Activated CD4-positive, alpha-beta T cell treated with anti-CD3 and anti-CD28 coated beads for 36 hours (primary cell): Measurements from ENCODE around the gene TREML2. TPM values are rescaled to one million over a fixed set of nuclear protein-coding genes. Genes with fewer than 3 reads are reported as not detected.

Experiments used
- ATAC-seq: fragments of 200-7000 bp; cut with Tn5 transposase; one replicate; pipeline ENCODE4 v1.10.0; 2021; ENCODE audit warnings: mild to moderate bottlenecking, moderate library complexity
- CTCF ChIA-PET: fragments of 350-600 bp; sonication (Branson Sonifier 250); formaldehyde crosslinking; loops from one replicate; lab custom pipeline; 2021; ENCODE audit warnings: antibody characterized with exemption; lab: Charles Lee
- POLR2A ChIA-PET: fragments of 350-600 bp; sonication (Branson Sonifier 250); formaldehyde crosslinking; loops from one replicate; lab custom pipeline; 2021; ENCODE audit warnings: antibody characterized with exemption, inconsistent platforms; lab: Charles Lee
- DNase-seq: peaks from one replicate; pipeline ENCODE4 v3.0.0-alpha.2; 2020
- H3K27ac Mint-ChIP-seq: one replicate; pipeline ENCODE4 v1.8.0; 2021; ENCODE audit warnings: mixed read lengths
- H3K27me3 Mint-ChIP-seq: one replicate; pipeline ENCODE4 v1.8.0; 2021; ENCODE audit warnings: mixed read lengths
- H3K36me3 Mint-ChIP-seq: one replicate; pipeline ENCODE4 v1.8.0; 2021; ENCODE audit warnings: low read depth, mixed read lengths
- H3K4me1 Mint-ChIP-seq: one replicate; pipeline ENCODE4 v1.8.0; 2021; ENCODE audit warnings: mixed read lengths
- H3K4me3 Mint-ChIP-seq: one replicate; pipeline ENCODE4 v1.8.0; 2021; ENCODE audit warnings: mild to moderate bottlenecking, moderate library complexity, mixed read lengths
- H3K9me3 Mint-ChIP-seq: one replicate; pipeline ENCODE4 v1.8.0; 2021; ENCODE audit warnings: low read depth, mixed read lengths
- intact Hi-C, 2 experiments: fragments of 100-400 bp; cut with DNase I in 1 of 2; cut with micrococcal nuclease in 1 of 2; formaldehyde crosslinking; loops; one replicate each; pipeline versions ENCODE4 v1.14.2 to v1.15.1; 2022 to 2024; cut with DNase I, micrococcal nuclease
- total RNA-seq, 2 experiments: library from RNA; stranded (reverse); gene quantifications; one replicate each; pipeline ENCODE4 v1.2.3, GENCODE V29; 2021

The TREML2 gene
- total RNA-seq, 2 experiments from 2014 or later = 7.1 to 8.2 TPM

DNA sequence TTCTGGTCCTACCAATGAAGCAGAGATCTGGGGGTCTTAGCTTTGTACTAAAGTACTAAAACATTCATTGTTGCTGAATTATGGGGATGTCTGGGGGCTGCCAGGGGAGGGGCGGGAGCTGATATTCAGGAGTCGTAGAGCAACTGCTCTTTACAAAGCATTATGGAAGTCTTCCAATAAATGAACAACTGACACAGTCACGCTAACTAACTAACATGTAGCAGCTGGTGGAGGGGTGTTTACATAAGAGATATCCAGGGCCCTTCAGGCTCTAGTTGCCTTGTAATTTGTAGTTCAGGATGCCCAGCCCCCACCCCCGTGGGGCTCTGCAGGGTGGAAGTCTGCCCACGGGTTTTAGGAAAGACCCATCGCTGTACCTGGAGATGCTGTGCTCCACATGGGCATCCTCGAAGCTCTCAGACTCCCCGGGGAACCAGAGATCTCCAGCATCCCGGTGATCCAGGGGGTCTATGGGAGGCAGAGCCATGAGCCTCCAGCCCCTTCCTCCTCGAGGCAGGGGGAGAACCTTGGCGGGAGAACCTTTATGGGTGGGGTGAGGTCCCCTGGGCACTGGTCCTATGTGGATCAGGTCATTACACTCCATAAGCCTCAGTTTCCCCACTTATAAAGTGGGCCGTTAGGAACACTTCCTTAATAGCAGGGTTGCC, 41.4 kb downstream of the TREML2 start:
- ATAC-seq (no peak), DNase-seq (no peak)
- intact Hi-C loops = no loop called here
- Mint-ChIP-seq H3K4me3 (no peak overlapping the region), H3K27ac (no peak overlapping the region), H3K4me1 (no peaks in the 10 kb centered on the region), H3K36me3 (no peaks in the 10 kb centered on the region), H3K27me3 (no peaks in the 10 kb centered on the region), H3K9me3 (no peaks in the 10 kb centered on the region)
- POLR2A ChIA-PET = no interaction called here
- CTCF ChIA-PET = interaction anchor here (1.2 kb wide), 1 partner anchor 17 kb away, joined by 3 read pairs; no protein-coding TSS in a partner anchor

DNA sequence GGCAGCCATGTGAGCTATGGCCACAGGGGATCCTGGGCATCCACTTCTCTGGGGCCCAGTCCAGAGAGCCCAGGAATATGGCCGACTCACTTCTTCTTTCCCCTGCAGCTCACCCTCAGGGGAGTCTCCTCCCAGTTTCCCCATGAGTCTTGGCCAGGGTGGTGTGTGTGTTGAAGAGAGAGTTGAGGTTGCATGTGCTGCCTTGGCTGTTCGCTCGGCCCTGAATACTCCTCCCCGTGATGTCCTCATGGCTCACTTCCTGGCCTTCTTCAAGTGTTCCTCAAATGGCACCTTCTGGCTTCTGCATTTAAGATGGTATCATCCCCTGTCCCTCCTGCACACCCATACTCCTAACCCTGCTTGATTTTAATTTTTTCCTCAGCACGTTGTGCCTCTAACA, 43.6 kb downstream of the TREML2 start:
- Mint-ChIP-seq H3K27me3 (no peaks in the 10 kb centered on the region), H3K4me1 (no peaks in the 10 kb centered on the region), H3K9me3 (no peaks in the 10 kb centered on the region), H3K36me3 (no peaks in the 10 kb centered on the region), H3K4me3 (no peak overlapping the region), H3K27ac (no peak overlapping the region)
- intact Hi-C loops = no loop called here
- ATAC-seq = no peak
- ChIA-PET POLR2A (no interaction called here), CTCF (no interaction called here)
- no peak for DNase-seq

DNA sequence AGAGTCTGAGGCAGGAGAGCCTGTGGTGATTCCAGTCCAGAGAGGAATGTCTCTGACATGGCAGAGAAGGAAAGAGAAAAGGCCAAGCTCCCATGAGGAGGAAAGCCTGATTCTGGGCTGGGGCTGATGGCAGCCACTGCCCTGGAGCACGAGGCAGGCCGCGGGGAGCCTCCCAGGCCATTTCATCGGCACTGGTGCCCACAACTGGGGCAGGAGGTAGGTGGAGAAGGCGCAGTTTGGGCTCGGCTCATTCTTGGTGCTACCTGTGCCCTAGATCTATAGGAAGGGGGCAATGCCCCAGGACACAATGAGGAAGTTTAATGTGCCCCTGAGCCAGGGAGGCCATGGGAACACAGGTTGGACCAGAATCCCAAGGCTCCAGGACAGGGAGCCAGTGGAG, 44.2 kb downstream of the TREML2 start:
- H3K27ac Mint-ChIP-seq = no peak overlapping the region
- CTCF ChIA-PET = no interaction called here

DNA sequence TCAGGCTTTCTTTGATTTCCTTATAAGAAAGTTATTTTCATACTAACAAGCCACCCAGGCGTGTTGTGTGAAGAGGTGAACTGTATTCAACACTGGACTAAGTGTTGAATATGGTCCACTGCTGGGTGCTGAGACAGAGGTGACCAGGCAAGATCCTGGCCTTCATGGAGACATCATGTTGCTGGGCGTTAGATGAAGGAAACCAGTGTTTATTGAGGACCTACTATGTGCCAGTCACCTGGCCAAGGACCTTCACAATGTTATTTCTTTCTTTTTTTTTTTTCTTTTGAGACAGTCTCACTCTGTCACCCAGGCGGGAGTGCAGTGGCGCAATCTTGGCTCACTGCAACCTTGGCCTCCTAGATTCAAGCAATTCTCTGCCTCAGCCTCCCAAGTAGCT, 44.9 kb downstream of the TREML2 start:
- intact Hi-C loops = no loop called here
- H3K4me3 Mint-ChIP-seq = no peak overlapping the region
- no peaks in the 10 kb centered on the region for H3K4me1 Mint-ChIP-seq
- no peaks in the 10 kb centered on the region for H3K9me3 Mint-ChIP-seq
- CTCF ChIA-PET = interaction anchor here (0.6 kb wide), 1 partner anchor 235 kb away, joined by 3 read pairs; no protein-coding TSS in a partner anchor
- no peak for DNase-seq
- POLR2A ChIA-PET = no interaction called here
- no peak for ATAC-seq
- no peaks in the 10 kb centered on the region for H3K27me3 Mint-ChIP-seq
- no peak overlapping the region for H3K27ac Mint-ChIP-seq
- H3K36me3 Mint-ChIP-seq = no peaks in the 10 kb centered on the region

More for the DNA sequence above, 44.2 kb downstream of the TREML2 start:
- no peaks in the 10 kb centered on the region for H3K36me3 Mint-ChIP-seq
- POLR2A ChIA-PET = no interaction called here
- DNase-seq = no peak
- no peaks in the 10 kb centered on the region for H3K9me3 Mint-ChIP-seq
- no peaks in the 10 kb centered on the region for H3K27me3 Mint-ChIP-seq
- intact Hi-C loops = no loop called here
- H3K4me3 Mint-ChIP-seq = no peak overlapping the region
- no peak for ATAC-seq
- no peaks in the 10 kb centered on the region for H3K4me1 Mint-ChIP-seq

DNA sequence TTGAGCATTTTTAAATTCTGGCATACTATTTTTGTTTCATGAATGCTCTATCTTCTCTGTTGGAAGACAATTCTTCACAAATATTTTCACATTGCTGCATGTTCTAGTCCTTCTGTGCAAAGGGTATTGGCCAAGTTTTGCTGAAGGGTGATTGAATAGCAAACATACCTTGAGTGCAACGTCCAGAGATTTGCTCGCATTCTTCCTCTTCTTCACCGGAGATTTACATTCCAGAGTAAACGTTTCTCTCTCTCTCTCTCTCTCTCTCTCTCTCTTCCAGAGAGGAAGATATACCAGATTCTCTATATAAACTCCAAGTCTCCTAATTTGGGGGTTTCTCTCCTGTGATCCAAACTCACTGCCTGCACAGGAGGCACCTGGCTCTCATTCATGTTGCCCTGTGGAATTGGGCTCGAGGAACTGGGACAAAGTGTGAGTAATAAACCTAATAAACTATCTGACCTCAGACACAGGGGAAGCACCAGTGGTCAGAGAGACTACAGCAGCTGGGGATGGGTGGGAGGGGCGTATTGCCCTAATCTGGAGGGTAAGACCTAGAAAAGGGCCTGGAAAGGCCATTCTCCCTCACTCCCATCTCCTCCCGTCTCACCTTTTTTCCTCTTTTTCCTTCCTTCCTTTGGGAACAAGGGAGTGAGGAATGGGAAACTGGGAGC, 45.7 kb downstream of the TREML2 start:
- H3K27ac Mint-ChIP-seq = no peak overlapping the region

DNA sequence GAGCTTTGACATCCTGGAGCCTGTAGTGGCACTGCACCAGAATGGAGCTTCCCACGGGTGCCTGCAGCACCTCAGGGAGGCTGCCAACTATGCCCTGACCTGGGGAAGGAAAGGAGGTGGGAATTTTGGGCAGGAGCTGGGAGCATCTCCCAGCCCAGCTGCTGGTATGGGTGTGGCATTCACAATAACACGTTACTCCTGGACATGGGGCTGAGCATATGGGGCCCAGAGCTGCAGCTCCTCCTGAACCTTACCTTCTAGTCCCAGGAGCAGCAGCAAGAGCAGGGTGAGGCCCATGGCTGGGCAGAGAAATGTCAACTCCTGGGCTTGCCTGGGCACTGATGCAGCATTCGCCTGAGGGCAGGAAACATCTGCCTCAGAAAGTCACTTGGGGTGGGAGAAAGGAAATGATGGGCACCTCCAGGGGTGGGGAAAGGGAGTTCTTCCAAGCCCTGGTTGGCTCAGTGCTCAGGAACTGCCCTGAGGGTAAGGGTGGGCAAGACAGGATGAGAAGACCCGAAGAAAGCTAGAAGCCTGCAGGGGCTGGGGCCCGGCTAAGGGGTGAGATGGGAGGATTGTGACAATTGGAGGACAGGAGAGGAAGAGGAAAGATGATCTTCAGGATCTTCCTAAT, 46.8 kb downstream of the TREML2 start, which contains the start of gene TREML1:
TREML1 (minus strand) TSS at position 356 of the 634 bp plus-strand sequence; CDS start at position 297, 59 bp downstream.
- H3K4me3 Mint-ChIP-seq = no peak within 1 kb of the TSS
- no peaks in the 10 kb centered on the region for H3K9me3 Mint-ChIP-seq
- DNase-seq (no peak), ATAC-seq (no peak)
- H3K4me1 Mint-ChIP-seq = no peaks in the 10 kb centered on the region
- intact Hi-C loops = no loop called here
- POLR2A ChIA-PET = no interaction called here
- no peaks in the 10 kb centered on the region for H3K36me3 Mint-ChIP-seq
- CTCF ChIA-PET = interaction anchor here (1.0 kb wide), 1 partner anchor 28 kb away, joined by 3 read pairs; no protein-coding TSS in a partner anchor
- H3K27ac Mint-ChIP-seq = no peak within 1 kb of the TSS
- no peaks in the 10 kb centered on the region for H3K27me3 Mint-ChIP-seq

More for the DNA sequence above, 45.7 kb downstream of the TREML2 start:
- H3K9me3 Mint-ChIP-seq = no peaks in the 10 kb centered on the region
- no peaks in the 10 kb centered on the region for H3K36me3 Mint-ChIP-seq
- ChIA-PET CTCF (interaction anchor here (0.6 kb wide), 1 partner anchor 235 kb away, joined by 3 read pairs; no protein-coding TSS in a partner anchor), POLR2A (interaction anchor here (0.6 kb wide), 1 partner anchor 47 kb away, joined by 3 read pairs; no protein-coding TSS in a partner anchor)
- H3K4me1 Mint-ChIP-seq = no peaks in the 10 kb centered on the region
- DNase-seq (no peak), ATAC-seq (no peak)
- intact Hi-C loops = no loop called here
- H3K4me3 Mint-ChIP-seq = no peak overlapping the region
- H3K27me3 Mint-ChIP-seq = no peaks in the 10 kb centered on the region

DNA sequence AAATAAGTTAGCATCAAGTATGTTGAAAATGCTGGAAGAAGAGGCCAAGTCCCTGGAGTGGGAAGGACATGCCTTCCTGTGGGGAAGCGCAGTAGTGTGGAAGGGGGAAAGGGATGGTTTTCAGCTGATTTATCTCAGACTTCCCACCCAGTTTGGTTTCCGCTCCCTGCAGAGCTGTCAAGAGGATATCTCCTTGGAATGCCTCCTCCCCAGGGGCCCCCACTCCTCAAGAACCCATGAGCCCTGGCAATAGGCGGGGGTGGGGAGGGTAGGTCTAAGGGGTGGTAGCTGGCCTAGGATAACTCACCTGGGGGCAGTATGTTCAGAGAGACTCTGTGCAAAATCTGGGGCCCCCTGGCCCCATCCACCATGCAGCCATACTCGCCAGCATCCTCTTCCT, 47.5 kb downstream of the TREML2 start:
- H3K4me3 Mint-ChIP-seq = no peak overlapping the region

DNA sequence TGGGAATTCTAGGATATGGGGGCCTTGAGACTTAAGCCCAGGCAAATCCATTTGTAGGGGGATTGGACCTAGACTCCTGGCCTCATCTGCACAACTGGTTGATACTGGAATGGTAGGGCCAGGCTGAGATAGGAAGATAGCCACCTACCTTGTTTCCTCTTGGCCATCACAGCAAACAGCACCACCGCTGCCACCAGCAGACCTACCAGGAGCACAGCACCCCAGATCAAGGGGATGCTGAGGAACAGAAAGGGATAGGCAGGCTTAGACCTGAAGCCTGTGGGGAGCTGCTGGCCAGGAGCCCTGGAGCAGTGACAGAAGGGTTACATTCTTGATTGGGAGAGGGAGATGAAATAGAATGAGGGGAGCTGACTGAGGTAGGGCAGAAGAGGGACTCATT, 50.3 kb downstream of the TREML2 start:
- DNase-seq (no peak), ATAC-seq (no peak)
- no peaks in the 10 kb centered on the region for H3K36me3 Mint-ChIP-seq
- peaks cover 9% of the 10 kb centered on the region for H3K4me1 Mint-ChIP-seq
- ChIA-PET POLR2A (no interaction called here), CTCF (no interaction called here)
- no peak overlapping the region for H3K27ac Mint-ChIP-seq
- H3K9me3 Mint-ChIP-seq = no peaks in the 10 kb centered on the region
- H3K4me3 Mint-ChIP-seq = no peak overlapping the region
- no peaks in the 10 kb centered on the region for H3K27me3 Mint-ChIP-seq
- intact Hi-C loops = no loop called here

More for the DNA sequence above, 47.5 kb downstream of the TREML2 start:
- ATAC-seq (no peak), DNase-seq (no peak)
- ChIA-PET POLR2A (interaction anchor here (0.6 kb wide), 1 partner anchor 308 kb away, joined by 3 read pairs; no protein-coding TSS in a partner anchor), CTCF (interaction anchor here (1.0 kb wide), 1 partner anchor 29 kb away, joined by 3 read pairs; no protein-coding TSS in a partner anchor)
- Mint-ChIP-seq H3K27ac (no peak overlapping the region), H3K9me3 (no peaks in the 10 kb centered on the region), H3K4me1 (no peaks in the 10 kb centered on the region), H3K36me3 (no peaks in the 10 kb centered on the region), H3K27me3 (no peaks in the 10 kb centered on the region)
- intact Hi-C loops = no loop called here

DNA sequence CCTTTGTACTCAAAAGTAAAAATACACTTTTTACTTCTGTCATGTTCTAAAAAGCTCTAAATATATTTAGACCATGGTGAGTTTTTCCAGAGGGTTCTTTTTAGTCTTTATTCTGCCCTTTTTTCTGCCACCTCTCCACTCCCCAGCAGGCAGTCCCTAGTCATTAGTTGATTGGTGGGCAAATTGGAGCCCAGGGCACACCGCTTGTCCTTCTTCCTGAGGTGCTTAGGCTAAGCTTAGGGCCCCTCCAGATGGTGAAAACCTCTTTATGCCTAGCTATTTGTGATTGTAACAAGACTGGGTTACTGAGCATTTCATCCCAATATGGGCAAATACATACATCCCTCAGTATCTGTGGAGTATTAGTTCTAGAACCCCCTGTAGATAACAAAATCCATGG, 53.0 kb downstream of the TREML2 start:
- intact Hi-C loops = no loop called here
- Mint-ChIP-seq H3K4me1 (peaks cover 9% of the 10 kb centered on the region), H3K9me3 (no peaks in the 10 kb centered on the region), H3K36me3 (peaks cover 4% of the 10 kb centered on the region), H3K27me3 (no peaks in the 10 kb centered on the region), H3K4me3 (no peak overlapping the region), H3K27ac (no peak overlapping the region)
- ATAC-seq (no peak), DNase-seq (no peak)
- ChIA-PET POLR2A (no interaction called here), CTCF (interaction anchor here (1.5 kb wide), 1 partner anchor 23 kb away, joined by 4 read pairs; no protein-coding TSS in a partner anchor)
